NT2/D1 (cell line): ENCODE measurements around the gene MYO1E.

Experiments used
- SUZ12 ChIP-seq: IDR thresholded peaks from 2 replicates; pipeline ENCODE4 v1.6.1; 2011; ENCODE audit not compliant: insufficient read length, insufficient read depth; ENCODE audit errors: extremely low read depth
- YY1 ChIP-seq: IDR thresholded peaks from 2 replicates; pipeline ENCODE4 v1.6.1; 2011; ENCODE audit not compliant: insufficient read length, insufficient read depth

GRCh38 chr15:59105854-59106253 lies 266.8 kb downstream of the MYO1E start:
- TF ChIP-seq SUZ12 (no peak), YY1 (no peak)
